GM19372 (cell line): Measurements from ENCODE around the gene PIK3CA.
"Not testable (repeated sequence)": the region's sequence is repeated elsewhere in the genome, so short reads cannot be mapped to it uniquely, and the experiment has no call there.

Experiments used
- ATAC-seq: cut with Tn5 transposase; IDR thresholded peaks from one replicate; pipeline ENCODE4 v1.9.1; 2021; ENCODE audit warnings: mild to moderate bottlenecking, low read depth, moderate library complexity; ENCODE audit not compliant: unreplicated experiment

PIK3CA gene

GRCh38 chr3:179192542-179192941, 44.4 kb downstream of the PIK3CA start:
- no peak for ATAC-seq

GRCh38 chr3:179194931-179195330, 46.8 kb downstream of the PIK3CA start:
- ATAC-seq: no peak

GRCh38 chr3:179196098-179196497, 47.9 kb downstream of the PIK3CA start:
- ATAC-seq: peak; percentile 69

- ATAC-seq: no peak
Observed at GRCh38 chr3:179196700-179197099, 48.5 kb downstream of the PIK3CA start.

- ATAC-seq: no peak
Observed at GRCh38 chr3:179200790-179201189, 52.6 kb downstream of the PIK3CA start.

- ATAC-seq: not testable (repeated sequence)
Observed at GRCh38 chr3:179215550-179215949, 67.4 kb downstream of the PIK3CA start.

GRCh38 chr3:179218213-179218612, 70.1 kb downstream of the PIK3CA start:
- ATAC-seq: not testable (repeated sequence)

- no peak for ATAC-seq
Observed at GRCh38 chr3:179223548-179223947, 75.4 kb downstream of the PIK3CA start.

- ATAC-seq: no peak
Observed at GRCh38 chr3:179224584-179224983, 76.4 kb downstream of the PIK3CA start.

- no peak for ATAC-seq
Observed at GRCh38 chr3:179227349-179227748, 79.2 kb downstream of the PIK3CA start.

GRCh38 chr3:179229177-179229576, 81.0 kb downstream of the PIK3CA start:
- no peak for ATAC-seq

- no peak for ATAC-seq
Observed at GRCh38 chr3:179233043-179233442, 84.9 kb downstream of the PIK3CA start.

GRCh38 chr3:179234199-179234598, 86.0 kb downstream of the PIK3CA start:
- ATAC-seq: no peak

- peak; percentile 74 for ATAC-seq
Observed at GRCh38 chr3:179236669-179237301, 88.6 kb downstream of the PIK3CA start.

GRCh38 chr3:179240299-179240698, 92.1 kb downstream of the PIK3CA start:
- not testable (repeated sequence) for ATAC-seq

- ATAC-seq: not testable (repeated sequence)
Observed at GRCh38 chr3:179242859-179243258, 94.7 kb downstream of the PIK3CA start.

- ATAC-seq: no peak
Observed at GRCh38 chr3:179244878-179245277, 96.7 kb downstream of the PIK3CA start.

GRCh38 chr3:179247289-179248015, 99.3 kb downstream of the PIK3CA start:
- ATAC-seq: no peak

GRCh38 chr3:179250803-179251476, 102.8 kb downstream of the PIK3CA start, which contains the start of gene KCNMB3:
TSS of gene KCNMB3 (minus strand) at chr3:179251114. CDS start at chr3:179250990, 124 bp downstream.
- ATAC-seq: no peak

GRCh38 chr3:179256813-179257212, 108.7 kb downstream of the PIK3CA start:
- no peak for ATAC-seq

- not testable (repeated sequence) for ATAC-seq
Observed at GRCh38 chr3:179257742-179258141, 109.6 kb downstream of the PIK3CA start.
